ENCODE measurements around the gene WDR33. TPM values are rescaled to one million over a fixed set of nuclear protein-coding genes. Genes with fewer than 3 reads are reported as not detected.

Gene WDR33
- total RNA-seq, 4 donors from 2014 or later, result 41.3 to 51.6 (median 45.1) TPM

DNA sequence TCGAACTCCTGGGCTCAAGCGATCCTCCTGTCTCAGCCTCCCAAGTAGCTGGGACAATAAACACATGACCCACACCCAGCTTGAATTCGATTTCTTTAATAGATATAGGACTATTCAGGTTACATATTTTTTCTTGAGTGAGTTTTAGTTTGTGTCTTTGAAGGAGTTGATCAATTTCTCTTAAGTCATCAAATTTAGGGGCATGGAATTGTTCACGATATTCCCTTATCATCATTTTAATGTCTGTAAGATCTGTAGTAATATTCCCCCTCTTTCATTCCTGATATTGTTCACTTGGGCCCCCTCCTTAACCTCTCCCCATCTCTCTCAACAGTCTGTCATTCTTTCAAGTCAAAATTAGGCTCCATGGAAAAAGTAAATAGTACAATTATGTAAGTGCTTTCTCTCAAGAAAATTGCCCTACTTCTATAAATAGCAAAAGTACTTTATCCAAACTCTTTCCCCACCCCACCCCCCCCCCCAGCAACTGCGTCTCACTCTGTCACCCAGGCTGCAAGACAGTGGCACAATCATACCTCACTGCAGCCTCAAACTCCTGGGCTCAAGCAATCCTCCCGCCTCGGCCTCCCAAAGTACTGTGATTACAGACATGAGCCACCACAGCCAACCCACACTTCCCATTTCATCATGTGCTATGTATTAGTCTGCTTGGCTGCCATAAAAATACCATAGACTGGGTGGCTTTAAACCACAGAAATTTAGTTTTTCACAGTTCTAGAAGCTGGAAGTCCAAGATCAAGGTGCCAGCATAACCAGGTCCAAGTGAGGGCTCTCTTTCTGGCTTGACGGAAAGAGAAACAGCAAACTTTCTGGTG, 20.1 kb downstream of the WDR33 start:
- no peaks in the 10 kb centered on the region for H3K36me3 ChIP-seq
- TF ChIP-seq CTCF (IDR thresholded peaks at IDR 0.05), result no peak
- TF ChIP-seq POLR2A (IDR thresholded peaks at IDR 0.05), result no peak
- no peaks in the 10 kb centered on the region for H3K9me3 ChIP-seq
- no peak for DNase-seq
- H3K27me3 ChIP-seq, result no peaks in the 10 kb centered on the region
- H3K4me1 ChIP-seq, result peaks cover 0 to 7% (median 0%) of the 10 kb centered on the region in 4 donors
- H3K4me3 ChIP-seq, result no peak overlapping the region
- H3K27ac ChIP-seq, result no peak overlapping the region

GRCh38 chr2:127786048-127786809, 24.7 kb downstream of the WDR33 start:
- no peaks in the 10 kb centered on the region for H3K27me3 ChIP-seq
- no peak overlapping the region for H3K4me3 ChIP-seq
- no peaks in the 10 kb centered on the region for H3K9me3 ChIP-seq
- peaks cover 0 to 6% (median 0%) of the 10 kb centered on the region in 4 donors for H3K4me1 ChIP-seq
- no peaks in the 10 kb centered on the region for H3K36me3 ChIP-seq
- TF ChIP-seq POLR2A (IDR thresholded peaks at IDR 0.05) (no peak), CTCF (IDR thresholded peaks at IDR 0.05) (no peak)
- DNase-seq, result no peak
- no peak overlapping the region for H3K27ac ChIP-seq

GRCh38 chr2:127784965-127785518, 25.9 kb downstream of the WDR33 start:
- Histone ChIP-seq H3K36me3 (no peaks in the 10 kb centered on the region), H3K27me3 (no peaks in the 10 kb centered on the region), H3K4me3 (no peak overlapping the region), H3K4me1 (peaks cover 0 to 6% (median 0%) of the 10 kb centered on the region in 4 donors), H3K9me3 (no peaks in the 10 kb centered on the region), H3K27ac (no peak overlapping the region)
- no peak for DNase-seq
- TF ChIP-seq POLR2A (IDR thresholded peaks at IDR 0.05) (no peak), CTCF (IDR thresholded peaks at IDR 0.05) (no peak)

DNA sequence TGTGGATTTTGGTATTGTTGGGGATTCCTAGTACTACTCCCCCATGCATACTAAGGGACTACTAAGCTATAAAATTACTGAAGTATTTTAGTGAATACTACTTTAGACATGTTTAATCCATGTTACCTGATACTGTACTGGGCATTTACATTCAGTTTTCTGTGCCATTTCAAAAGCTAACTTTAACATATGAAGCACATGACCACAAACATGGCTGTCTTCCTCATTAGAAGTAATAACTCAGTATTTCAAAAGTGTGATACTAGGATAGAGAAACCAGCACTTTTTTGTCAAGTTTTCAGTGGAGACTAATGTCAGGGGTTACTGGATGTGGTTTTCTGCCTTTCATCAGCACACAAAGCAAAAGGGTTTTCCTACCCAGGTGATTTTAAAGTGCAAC, 27.9 kb downstream of the WDR33 start:
- H3K27ac ChIP-seq, result no peak overlapping the region
- no peaks in the 10 kb centered on the region for H3K9me3 ChIP-seq
- H3K27me3 ChIP-seq, result no peaks in the 10 kb centered on the region
- peaks cover 0 to 6% (median 0%) of the 10 kb centered on the region in 4 donors for H3K4me1 ChIP-seq
- no peaks in the 10 kb centered on the region for H3K36me3 ChIP-seq
- DNase-seq, result no peak
- H3K4me3 ChIP-seq, result no peak overlapping the region
- TF ChIP-seq POLR2A (IDR thresholded peaks at IDR 0.05) (no peak), CTCF (IDR thresholded peaks at IDR 0.05) (no peak)

- Histone ChIP-seq H3K27ac (no peak overlapping the region), H3K9me3 (no peaks in the 10 kb centered on the region), H3K4me1 (no peaks in the 10 kb centered on the region), H3K36me3 (no peaks in the 10 kb centered on the region), H3K4me3 (no peak overlapping the region), H3K27me3 (no peaks in the 10 kb centered on the region)
- TF ChIP-seq CTCF (IDR thresholded peaks at IDR 0.05) (no peak), POLR2A (IDR thresholded peaks at IDR 0.05) (no peak)
- DNase-seq, result no peak
Observed at GRCh38 chr2:127778850-127779249, 32.1 kb downstream of the WDR33 start.
